HEK293 (cell line): ENCODE measurements around the gene CRTC2.

Experiments
- GFI1B ChIP-seq: fragments of 450-650 bp; formaldehyde crosslinking; IDR thresholded peaks from 2 replicates; pipeline ENCODE4 v1.5.1; 2016; ENCODE audit warnings: missing biosample characterization, missing genetic modification characterization
- GLIS1 ChIP-seq: fragments of 450-650 bp; formaldehyde crosslinking; IDR thresholded peaks from 2 replicates; pipeline ENCODE4 v1.5.1; 2016; ENCODE audit warnings: missing biosample characterization, missing genetic modification characterization
- GLIS2 ChIP-seq: fragments of 450-650 bp; formaldehyde crosslinking; IDR thresholded peaks from 2 replicates; pipeline ENCODE4 v1.5.1; 2016; ENCODE audit warnings: missing biosample characterization, missing genetic modification characterization
- OSR2 ChIP-seq: fragments of 450-650 bp; formaldehyde crosslinking; IDR thresholded peaks from 2 replicates; pipeline ENCODE4 v1.5.1; 2016; ENCODE audit warnings: missing biosample characterization, missing genetic modification characterization
- REPIN1 ChIP-seq: fragments of 450-650 bp; formaldehyde crosslinking; IDR thresholded peaks from 2 replicates; pipeline ENCODE4 v1.5.1; 2017; ENCODE audit warnings: missing biosample characterization, missing genetic modification characterization, low read depth
- SCRT2 ChIP-seq: fragments of 450-650 bp; formaldehyde crosslinking; IDR thresholded peaks from 2 replicates; pipeline ENCODE4 v1.5.1; 2016; ENCODE audit warnings: missing biosample characterization, missing genetic modification characterization
- ZBTB48 ChIP-seq: fragments of 450-650 bp; formaldehyde crosslinking; IDR thresholded peaks from 2 replicates; pipeline ENCODE4 v1.5.1; 2016; ENCODE audit warnings: missing biosample characterization, missing genetic modification characterization
- ZNF114 ChIP-seq: fragments of 450-650 bp; formaldehyde crosslinking; IDR thresholded peaks from 2 replicates; pipeline ENCODE4 v1.5.0; 2017; ENCODE audit warnings: missing biosample characterization, missing genetic modification characterization
- ZNF148 ChIP-seq: fragments of 450-650 bp; formaldehyde crosslinking; IDR thresholded peaks from 2 replicates; pipeline ENCODE4 v1.5.0; 2017; ENCODE audit warnings: missing biosample characterization, missing genetic modification characterization, borderline replicate concordance
- ZNF174 ChIP-seq: fragments of 450-650 bp; formaldehyde crosslinking; IDR thresholded peaks from 2 replicates; pipeline ENCODE4 v1.5.0; 2017; ENCODE audit warnings: missing biosample characterization, mild to moderate bottlenecking, missing genetic modification characterization
- ZNF211 ChIP-seq: fragments of 450-650 bp; formaldehyde crosslinking; IDR thresholded peaks from 2 replicates; pipeline ENCODE4 v1.5.1; 2016; ENCODE audit warnings: low read depth, missing biosample characterization, missing genetic modification characterization
- ZNF24 ChIP-seq: fragments of 450-650 bp; formaldehyde crosslinking; IDR thresholded peaks from 2 replicates; pipeline ENCODE4 v1.5.1; 2016; ENCODE audit warnings: missing biosample characterization, missing genetic modification characterization
- ZNF248 ChIP-seq: fragments of 450-650 bp; formaldehyde crosslinking; IDR thresholded peaks from 2 replicates; pipeline ENCODE4 v1.5.1; 2017; ENCODE audit warnings: missing biosample characterization, missing genetic modification characterization
- ZNF362 ChIP-seq: fragments of 450-650 bp; formaldehyde crosslinking; IDR thresholded peaks from 2 replicates; pipeline ENCODE4 v1.5.1; 2016; ENCODE audit warnings: missing biosample characterization, missing genetic modification characterization
- ZNF398 ChIP-seq: fragments of 450-650 bp; formaldehyde crosslinking; IDR thresholded peaks from 2 replicates; pipeline ENCODE4 v1.5.1; 2017; ENCODE audit warnings: missing biosample characterization, missing genetic modification characterization
- ZNF423 ChIP-seq: fragments of 450-650 bp; formaldehyde crosslinking; IDR thresholded peaks from 2 replicates; pipeline ENCODE4 v1.5.1; 2016; ENCODE audit warnings: missing biosample characterization, missing genetic modification characterization
- ZNF521 ChIP-seq: fragments of 450-650 bp; formaldehyde crosslinking; IDR thresholded peaks from 2 replicates; pipeline ENCODE4 v1.5.1; 2017; ENCODE audit warnings: missing biosample characterization, mild to moderate bottlenecking, missing genetic modification characterization
- ZNF623 ChIP-seq: fragments of 450-650 bp; formaldehyde crosslinking; IDR thresholded peaks from 2 replicates; pipeline ENCODE4 v1.5.1; 2016; ENCODE audit warnings: missing biosample characterization, missing genetic modification characterization
- ZNF629 ChIP-seq: fragments of 450-650 bp; formaldehyde crosslinking; IDR thresholded peaks from 2 replicates; pipeline ENCODE4 v1.5.1; 2017; ENCODE audit warnings: missing biosample characterization, missing genetic modification characterization
- ZNF747 ChIP-seq: fragments of 450-650 bp; formaldehyde crosslinking; IDR thresholded peaks from 2 replicates; pipeline ENCODE4 v1.5.1; 2016; ENCODE audit warnings: missing biosample characterization, missing genetic modification characterization
- TF ChIP-seq, protein P1 (sequence below): fragments of 450-650 bp; formaldehyde crosslinking; IDR thresholded peaks from 2 replicates; pipeline ENCODE4 v1.5.1; 2016; ENCODE audit warnings: missing biosample characterization, missing genetic modification characterization, borderline replicate concordance
- TF ChIP-seq, protein P2 (sequence below): fragments of 450-650 bp; IDR thresholded peaks from 2 replicates; pipeline ENCODE4 v1.5.1; 2018; ENCODE audit warnings: missing biosample characterization, missing genetic modification characterization
- TF ChIP-seq, protein P3 (sequence below): fragments of 450-650 bp; formaldehyde crosslinking; conservative IDR thresholded peaks from 2 replicates; pipeline ENCODE4 v1.5.1; 2016; ENCODE audit warnings: low read depth, missing biosample characterization, missing genetic modification characterization

CRTC2 gene

GRCh38 chr1:153963850-153964331 lies 5.5 kb upstream of the CRTC2 start (continued):
- TF ChIP-seq GLIS2 (tag by site-specific recombination), result peak; percentile 76
- TF ChIP-seq ZNF747 (tag by site-specific recombination), result no peak
- no peak for TF ChIP-seq GFI1B (tag by site-specific recombination)
- TF ChIP-seq, protein P1, sequence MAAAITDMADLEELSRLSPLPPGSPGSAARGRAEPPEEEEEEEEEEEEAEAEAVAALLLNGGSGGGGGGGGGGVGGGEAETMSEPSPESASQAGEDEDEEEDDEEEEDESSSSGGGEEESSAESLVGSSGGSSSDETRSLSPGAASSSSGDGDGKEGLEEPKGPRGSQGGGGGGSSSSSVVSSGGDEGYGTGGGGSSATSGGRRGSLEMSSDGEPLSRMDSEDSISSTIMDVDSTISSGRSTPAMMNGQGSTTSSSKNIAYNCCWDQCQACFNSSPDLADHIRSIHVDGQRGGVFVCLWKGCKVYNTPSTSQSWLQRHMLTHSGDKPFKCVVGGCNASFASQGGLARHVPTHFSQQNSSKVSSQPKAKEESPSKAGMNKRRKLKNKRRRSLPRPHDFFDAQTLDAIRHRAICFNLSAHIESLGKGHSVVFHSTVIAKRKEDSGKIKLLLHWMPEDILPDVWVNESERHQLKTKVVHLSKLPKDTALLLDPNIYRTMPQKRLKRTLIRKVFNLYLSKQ (tag by site-specific recombination), result no peak
- no peak for TF ChIP-seq ZNF211 (tag by site-specific recombination)
- TF ChIP-seq ZNF174, result no peak
- TF ChIP-seq, protein P2, sequence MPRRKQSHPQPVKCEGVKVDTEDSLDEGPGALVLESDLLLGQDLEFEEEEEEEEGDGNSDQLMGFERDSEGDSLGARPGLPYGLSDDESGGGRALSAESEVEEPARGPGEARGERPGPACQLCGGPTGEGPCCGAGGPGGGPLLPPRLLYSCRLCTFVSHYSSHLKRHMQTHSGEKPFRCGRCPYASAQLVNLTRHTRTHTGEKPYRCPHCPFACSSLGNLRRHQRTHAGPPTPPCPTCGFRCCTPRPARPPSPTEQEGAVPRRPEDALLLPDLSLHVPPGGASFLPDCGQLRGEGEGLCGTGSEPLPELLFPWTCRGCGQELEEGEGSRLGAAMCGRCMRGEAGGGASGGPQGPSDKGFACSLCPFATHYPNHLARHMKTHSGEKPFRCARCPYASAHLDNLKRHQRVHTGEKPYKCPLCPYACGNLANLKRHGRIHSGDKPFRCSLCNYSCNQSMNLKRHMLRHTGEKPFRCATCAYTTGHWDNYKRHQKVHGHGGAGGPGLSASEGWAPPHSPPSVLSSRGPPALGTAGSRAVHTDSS (tag by site-specific recombination), result no peak
- TF ChIP-seq ZNF629 (tag by site-specific recombination), result no peak
- TF ChIP-seq ZNF398 (tag by site-specific recombination), result peak; percentile 30; the same call in 1 of the 2 replicates
- no peak; the same call in 1 of the 2 replicates for TF ChIP-seq GLIS1
- TF ChIP-seq ZNF114 (tag by site-specific recombination), result no peak
- TF ChIP-seq ZNF248, result no peak
- TF ChIP-seq ZNF362 (tag by site-specific recombination), result no peak
- no peak for TF ChIP-seq SCRT2 (tag by site-specific recombination)
- TF ChIP-seq ZNF423 (tag by site-specific recombination), result peak; percentile 94
- no peak for TF ChIP-seq OSR2 (tag by site-specific recombination)
- no peak for TF ChIP-seq REPIN1 (tag by site-specific recombination)
- TF ChIP-seq ZNF148 (tag by site-specific recombination), result no peak
- TF ChIP-seq, protein P3, sequence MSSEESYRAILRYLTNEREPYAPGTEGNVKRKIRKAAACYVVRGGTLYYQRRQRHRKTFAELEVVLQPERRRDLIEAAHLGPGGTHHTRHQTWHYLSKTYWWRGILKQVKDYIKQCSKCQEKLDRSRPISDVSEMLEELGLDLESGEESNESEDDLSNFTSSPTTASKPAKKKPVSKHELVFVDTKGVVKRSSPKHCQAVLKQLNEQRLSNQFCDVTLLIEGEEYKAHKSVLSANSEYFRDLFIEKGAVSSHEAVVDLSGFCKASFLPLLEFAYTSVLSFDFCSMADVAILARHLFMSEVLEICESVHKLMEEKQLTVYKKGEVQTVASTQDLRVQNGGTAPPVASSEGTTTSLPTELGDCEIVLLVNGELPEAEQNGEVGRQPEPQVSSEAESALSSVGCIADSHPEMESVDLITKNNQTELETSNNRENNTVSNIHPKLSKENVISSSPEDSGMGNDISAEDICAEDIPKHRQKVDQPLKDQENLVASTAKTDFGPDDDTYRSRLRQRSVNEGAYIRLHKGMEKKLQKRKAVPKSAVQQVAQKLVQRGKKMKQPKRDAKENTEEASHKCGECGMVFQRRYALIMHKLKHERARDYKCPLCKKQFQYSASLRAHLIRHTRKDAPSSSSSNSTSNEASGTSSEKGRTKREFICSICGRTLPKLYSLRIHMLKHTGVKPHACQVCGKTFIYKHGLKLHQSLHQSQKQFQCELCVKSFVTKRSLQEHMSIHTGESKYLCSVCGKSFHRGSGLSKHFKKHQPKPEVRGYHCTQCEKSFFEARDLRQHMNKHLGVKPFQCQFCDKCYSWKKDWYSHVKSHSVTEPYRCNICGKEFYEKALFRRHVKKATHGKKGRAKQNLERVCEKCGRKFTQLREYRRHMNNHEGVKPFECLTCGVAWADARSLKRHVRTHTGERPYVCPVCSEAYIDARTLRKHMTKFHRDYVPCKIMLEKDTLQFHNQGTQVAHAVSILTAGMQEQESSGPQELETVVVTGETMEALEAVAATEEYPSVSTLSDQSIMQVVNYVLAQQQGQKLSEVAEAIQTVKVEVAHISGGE, result peak; percentile 87
- TF ChIP-seq ZNF623 (tag by site-specific recombination), result 0 out of 2 replicates have a peak, but pooled peaks have one; percentile 15
- TF ChIP-seq ZNF24, result no peak
- peak; percentile 20; the same call in 1 of the 2 replicates for TF ChIP-seq ZBTB48 (tag by site-specific recombination)
- TF ChIP-seq ZNF521, result no peak
- TF ChIP-seq, all 188 proteins: peak for 29
